Measurements from ENCODE around the gene NUDT8.
A peak's percentile ranks its signal among the peaks of the same experiment; 100 is the strongest.

NUDT8 gene

GRCh38 chr11:67614730-67615714 lies 14.7 kb downstream of the NUDT8 start:
- Histone ChIP-seq H3K4me1 (ENCODE audit: control extremely low read depth in 1 of 4, control insufficient read depth in 4 of 4, insufficient read depth in 4 of 4, low read length in 3 of 4) (peaks cover 0 to 33% (median 32%) of the 10 kb centered on the region in 4 experiments), H3K9me3 (ENCODE audit: control extremely low read depth in 1 of 5, control insufficient read depth in 4 of 5, insufficient read depth in 2 of 5, low read depth in 1 of 5, low read length in 4 of 5) (no peaks in the 10 kb centered on the region), H3K27me3 (replicated peaks in 2 of 5; ENCODE audit: control insufficient read depth in 4 of 5, insufficient read depth in 5 of 5, low read length in 4 of 5) (no peaks in the 10 kb centered on the region), H3K27ac (ENCODE audit: insufficient read depth in 1 of 2, low read depth in 1 of 2, low read length in 2 of 2, poor library complexity in 1 of 2, severe bottlenecking in 2 of 2) (peak overlapping the region in 1 of 2 experiments; percentile 74), H3K4me3 (ENCODE audit: control insufficient read depth in 1 of 7, extremely low read depth in 1 of 7, insufficient read depth in 4 of 7, low read depth in 2 of 7, low read length in 6 of 7) (peak overlapping the region in 2 of 7 experiments; percentile 53 to 71), H3K36me3 (ENCODE audit: control insufficient read depth in 4 of 4, insufficient read depth in 4 of 4, low read length in 3 of 4) (peaks cover 2 to 32% (median 25%) of the 10 kb centered on the region in 4 experiments)
- ChIA-PET POLR2A (interaction anchor here (0.5 to 0.8 kb wide), 3 partner anchors 17 to 35 kb away, joined by 3 to 4 read pairs (median 3); partner anchors contain the start of gene GSTP1), CTCF (interaction anchor here (0.9 to 8.7 kb wide), 15 partner anchors 9 to 83 kb away, joined by 3 to 81 read pairs (median 5); partner anchors contain the start of genes GSTP1, NUDT8 and TBX10)
- peak in 2 of 3 donors; percentile 61 to 63 for DNase-seq
- 92% methylated on average over 17 of the region's 18 CpGs for WGBS (ENCODE audit: insufficient coverage)

- Histone ChIP-seq H3K4me1 (ENCODE audit: control extremely low read depth in 1 of 4, control insufficient read depth in 4 of 4, insufficient read depth in 4 of 4, low read length in 3 of 4) (peaks cover 0 to 33% (median 32%) of the 10 kb centered on the region in 4 experiments), H3K27ac (ENCODE audit: insufficient read depth in 1 of 2, low read depth in 1 of 2, low read length in 2 of 2, poor library complexity in 1 of 2, severe bottlenecking in 2 of 2) (peak overlapping the region in 1 of 2 experiments; percentile 74), H3K4me3 (ENCODE audit: control insufficient read depth in 1 of 7, extremely low read depth in 1 of 7, insufficient read depth in 4 of 7, low read depth in 2 of 7, low read length in 6 of 7) (peak overlapping the region in 5 of 7 experiments; percentile 29 to 71 (median 53)), H3K27me3 (replicated peaks in 2 of 5; ENCODE audit: control insufficient read depth in 4 of 5, insufficient read depth in 5 of 5, low read length in 4 of 5) (no peaks in the 10 kb centered on the region), H3K9me3 (ENCODE audit: control extremely low read depth in 1 of 5, control insufficient read depth in 4 of 5, insufficient read depth in 2 of 5, low read depth in 1 of 5, low read length in 4 of 5) (no peaks in the 10 kb centered on the region), H3K36me3 (ENCODE audit: control insufficient read depth in 4 of 4, insufficient read depth in 4 of 4, low read length in 3 of 4) (peaks cover 2 to 41% (median 29%) of the 10 kb centered on the region in 4 experiments)
- CTCF ChIA-PET, result interaction anchor here (0.9 to 8.7 kb wide), 16 partner anchors 10 to 84 kb away, joined by 3 to 81 read pairs (median 4); partner anchors contain the start of genes GSTP1 and NUDT8
- 11% methylated on average over 21 of the region's 23 CpGs for WGBS (ENCODE audit: insufficient coverage)
- DNase-seq, result peak; percentile 80 to 96 (median 94)
- POLR2A ChIA-PET, result interaction anchor here (0.5 to 0.6 kb wide), 2 partner anchors 16 to 34 kb away, joined by 3 read pairs; no protein-coding TSS in a partner anchor
Measured at GRCh38 chr11:67613960-67614715, 15.6 kb downstream of the NUDT8 start.

DNA sequence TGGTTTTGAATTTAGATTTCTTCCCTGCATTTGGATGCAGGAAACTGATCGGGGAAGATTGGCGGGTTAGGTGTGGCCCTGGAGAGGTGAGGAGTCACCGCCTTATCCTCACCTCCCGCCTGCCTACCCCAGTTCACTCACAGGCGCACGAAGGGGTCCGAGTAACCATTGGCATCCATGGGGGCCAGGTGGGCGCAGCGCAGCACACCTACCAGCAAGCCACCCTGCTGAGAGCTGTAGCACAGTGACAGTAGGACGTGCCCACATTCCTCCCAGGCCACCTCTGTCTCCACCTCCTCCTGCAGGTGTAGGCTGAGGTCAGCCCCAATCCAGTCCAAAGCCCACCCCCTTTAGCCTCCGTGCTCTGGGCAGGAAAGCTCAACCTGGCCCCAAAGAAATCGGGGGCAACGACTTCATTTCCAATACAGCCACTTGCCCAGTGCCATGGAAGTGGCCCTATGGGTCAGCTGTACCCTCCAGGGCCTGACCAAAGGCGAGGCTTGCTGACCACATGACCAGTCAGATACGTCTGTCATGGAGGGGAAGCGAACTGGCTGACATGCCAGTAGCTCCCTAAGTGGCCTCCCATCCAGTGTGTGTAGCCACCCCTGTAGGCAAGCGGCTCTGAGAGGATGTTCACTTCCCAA lies 16.3 kb downstream of the NUDT8 start:
- DNase-seq, result no peak
- peak overlapping the region in 3 of 7 experiments; percentile 36 to 71 (median 58) for H3K4me3 ChIP-seq (ENCODE audit: control insufficient read depth in 1 of 7, extremely low read depth in 1 of 7, insufficient read depth in 4 of 7, low read depth in 2 of 7, low read length in 6 of 7)
- peak overlapping the region; percentile 28 to 74 for H3K27ac ChIP-seq (ENCODE audit: insufficient read depth in 1 of 2, low read depth in 1 of 2, low read length in 2 of 2, poor library complexity in 1 of 2, severe bottlenecking in 2 of 2)
- peaks cover 2 to 48% (median 31%) of the 10 kb centered on the region in 4 experiments for H3K36me3 ChIP-seq (ENCODE audit: control insufficient read depth in 4 of 4, insufficient read depth in 4 of 4, low read length in 3 of 4)
- no peaks in the 10 kb centered on the region for H3K9me3 ChIP-seq (ENCODE audit: control extremely low read depth in 1 of 5, control insufficient read depth in 4 of 5, insufficient read depth in 2 of 5, low read depth in 1 of 5, low read length in 4 of 5)
- ChIA-PET CTCF (interaction anchor here (0.8 to 8.7 kb wide), 12 partner anchors 9 to 187 kb away, joined by 3 to 81 read pairs (median 4); partner anchors contain the start of genes GSTP1 and NUDT8), POLR2A (no interaction called here)
- no peaks in the 10 kb centered on the region for H3K27me3 ChIP-seq (replicated peaks in 2 of 5; ENCODE audit: control insufficient read depth in 4 of 5, insufficient read depth in 5 of 5, low read length in 4 of 5)
- peaks cover 0 to 33% (median 32%) of the 10 kb centered on the region in 4 experiments for H3K4me1 ChIP-seq (ENCODE audit: control extremely low read depth in 1 of 4, control insufficient read depth in 4 of 4, insufficient read depth in 4 of 4, low read length in 3 of 4)
- WGBS (ENCODE audit: insufficient coverage), result 77% methylated on average over 10 of the region's 17 CpGs

GRCh38 chr11:67612751-67613150 lies 17.0 kb downstream of the NUDT8 start:
- Histone ChIP-seq H3K9me3 (ENCODE audit: control extremely low read depth in 1 of 5, control insufficient read depth in 4 of 5, insufficient read depth in 2 of 5, low read depth in 1 of 5, low read length in 4 of 5) (no peaks in the 10 kb centered on the region), H3K27me3 (replicated peaks in 2 of 5; ENCODE audit: control insufficient read depth in 4 of 5, insufficient read depth in 5 of 5, low read length in 4 of 5) (no peaks in the 10 kb centered on the region), H3K36me3 (ENCODE audit: control insufficient read depth in 4 of 4, insufficient read depth in 4 of 4, low read length in 3 of 4) (peaks cover 2 to 52% (median 31%) of the 10 kb centered on the region in 4 experiments), H3K4me3 (ENCODE audit: control insufficient read depth in 1 of 7, extremely low read depth in 1 of 7, insufficient read depth in 4 of 7, low read depth in 2 of 7, low read length in 6 of 7) (no peak overlapping the region), H3K27ac (ENCODE audit: insufficient read depth in 1 of 2, low read depth in 1 of 2, low read length in 2 of 2, poor library complexity in 1 of 2, severe bottlenecking in 2 of 2) (no peak overlapping the region), H3K4me1 (ENCODE audit: control extremely low read depth in 1 of 4, control insufficient read depth in 4 of 4, insufficient read depth in 4 of 4, low read length in 3 of 4) (peaks cover 0 to 37% (median 34%) of the 10 kb centered on the region in 4 experiments)
- ChIA-PET CTCF (interaction anchor here (0.8 to 8.7 kb wide), 4 partner anchors 17 to 188 kb away, joined by 3 to 81 read pairs (median 11); partner anchors contain the start of genes GSTP1 and NUDT8), POLR2A (no interaction called here)
- 95% methylated on average over 10 of the region's 13 CpGs for WGBS (ENCODE audit: insufficient coverage)
- no peak for DNase-seq

- Histone ChIP-seq H3K36me3 (ENCODE audit: control insufficient read depth in 4 of 4, insufficient read depth in 4 of 4, low read length in 3 of 4) (peaks cover 2 to 52% (median 31%) of the 10 kb centered on the region in 4 experiments), H3K4me1 (ENCODE audit: control extremely low read depth in 1 of 4, control insufficient read depth in 4 of 4, insufficient read depth in 4 of 4, low read length in 3 of 4) (peaks cover 2 to 45% (median 42%) of the 10 kb centered on the region in 4 experiments), H3K27ac (ENCODE audit: insufficient read depth in 1 of 2, low read depth in 1 of 2, low read length in 2 of 2, poor library complexity in 1 of 2, severe bottlenecking in 2 of 2) (no peak overlapping the region), H3K9me3 (ENCODE audit: control extremely low read depth in 1 of 5, control insufficient read depth in 4 of 5, insufficient read depth in 2 of 5, low read depth in 1 of 5, low read length in 4 of 5) (no peaks in the 10 kb centered on the region), H3K27me3 (replicated peaks in 2 of 5; ENCODE audit: control insufficient read depth in 4 of 5, insufficient read depth in 5 of 5, low read length in 4 of 5) (no peaks in the 10 kb centered on the region), H3K4me3 (ENCODE audit: control insufficient read depth in 1 of 7, extremely low read depth in 1 of 7, insufficient read depth in 4 of 7, low read depth in 2 of 7, low read length in 6 of 7) (no peak overlapping the region)
- CTCF ChIA-PET, result interaction anchor here (1.2 to 8.7 kb wide), 2 partner anchors 18 to 22 kb away, joined by 4 to 81 read pairs; partner anchors contain the start of gene NUDT8
- POLR2A ChIA-PET, result no interaction called here
- 98% methylated on average over 36 of the region's 37 CpGs for WGBS (ENCODE audit: insufficient coverage)
- no peak for DNase-seq
Measured at GRCh38 chr11:67611704-67612587, 17.8 kb downstream of the NUDT8 start.

Data from common myeloid progenitor, CD34-positive (primary cell).